GM12878 (cell line): ENCODE data around the gene MGA. TPM values are rescaled to one million over a fixed set of nuclear protein-coding genes. Genes with fewer than 3 reads are reported as not detected.
A peak's percentile ranks its signal among the peaks of the same experiment; 100 is the strongest.

ENCODE experiments used
- ATAC-seq: fragments of 200-7000 bp; cut with Tn5 transposase; 3 replicates; pipeline ENCODE4 v1.9.1; 2020; ENCODE audit warnings: mild to moderate bottlenecking, moderate library complexity
- BruUV-seq: library from RNA; stranded (reverse); fragments of 400-500 nt; replicated peaks from 2 replicates; lab custom pipeline; 2021; lab: Mats Ljungman, UMichigan
- CTCF ChIA-PET: fragments of 300-600 bp; sonication (Branson Sonifier 250); formaldehyde crosslinking; extraction: SDS; loops from one replicate; lab custom pipeline; 2021; ENCODE audit warnings: inconsistent platforms; lab: Yijun Ruan, JAX
- POLR2A ChIA-PET: fragments of 350-600 bp; formaldehyde crosslinking; extraction: SDS; loops from one replicate; lab custom pipeline; 2021; ENCODE audit warnings: inconsistent platforms; lab: Charles Lee
- RAD21 ChIA-PET: fragments of 300-600 bp; sonication (Branson Sonifier 250); formaldehyde crosslinking; loops from one replicate; lab custom pipeline; 2023; ENCODE audit warnings: antibody characterized with exemption; ENCODE audit not compliant: unreplicated experiment; lab: Charles Lee
- SMC1A ChIA-PET: fragments of 300-600 bp; sonication (Branson Sonifier 250); formaldehyde crosslinking; loops from one replicate; lab custom pipeline; 2023; ENCODE audit not compliant: unreplicated experiment, uncharacterized antibody; lab: Charles Lee
- DNase-seq: peaks from one replicate; pipeline ENCODE4 v3.0.0-alpha.2; 2011; ENCODE audit warnings: low read depth, low spot score
- FAIRE-seq: peaks from 3 replicates; lab custom pipeline; 2011; peaks lifted over from hg19 to GRCh38; lab: Jason Lieb, UNC
- H2AFZ ChIP-seq: 2 replicates; pipeline ENCODE4 v1.6.0; 2011; ENCODE audit warnings: low read depth, low read length, control low read depth; ENCODE audit not compliant: control insufficient read depth
- H3K27ac ChIP-seq: 2 replicates; pipeline ENCODE4 v1.5.1; 2011; ENCODE audit warnings: control low read depth; ENCODE audit not compliant: control insufficient read depth, insufficient read depth
- H3K27me3 ChIP-seq, 2 experiments: replicated peaks in 1 of 2; 2 replicates each; pipeline versions ENCODE4 v1.6.0 to v1.6.1; 2011; ENCODE audit warnings: low read length in 1 of 2; ENCODE audit not compliant: control insufficient read depth in 2 of 2, insufficient read depth in 2 of 2
- H3K36me3 ChIP-seq, 2 experiments: 2 replicates each; pipeline ENCODE4 v1.5.1; 2011; ENCODE audit warnings: low read length in 1 of 2; ENCODE audit not compliant: control insufficient read depth in 2 of 2, insufficient read depth in 2 of 2
- H3K4me1 ChIP-seq: 2 replicates; pipeline ENCODE4 v1.6.1; 2011; ENCODE audit warnings: mild to moderate bottlenecking, low read length, moderate library complexity, mixed read lengths; ENCODE audit not compliant: control insufficient read depth, insufficient read depth
- H3K4me2 ChIP-seq: 2 replicates; pipeline ENCODE4 v1.6.0; 2011; ENCODE audit warnings: control low read depth; ENCODE audit not compliant: control insufficient read depth, insufficient read depth
- H3K4me3 ChIP-seq: fragments of 200-600 bp; sonication (generic); 2 replicates; pipeline ENCODE4 v1.5.1; 2016
- H3K79me2 ChIP-seq: 2 replicates; pipeline ENCODE4 v1.6.0; 2011; ENCODE audit warnings: low read length; ENCODE audit not compliant: control insufficient read depth, insufficient read depth
- H3K9ac ChIP-seq: 2 replicates; pipeline ENCODE4 v1.8.0; 2011; ENCODE audit warnings: low read length, control low read depth, mixed read lengths; ENCODE audit not compliant: control insufficient read depth, insufficient read depth
- H3K9me3 ChIP-seq: replicated peaks from 3 replicates; pipeline ENCODE4 v1.5.1; 2011; ENCODE audit warnings: mild to moderate bottlenecking, low read length; ENCODE audit not compliant: control insufficient read depth, insufficient read depth
- H4K20me1 ChIP-seq: 2 replicates; pipeline ENCODE4 v1.6.0; 2011; ENCODE audit not compliant: control insufficient read depth, insufficient read depth
- IKZF2 ChIP-seq, 2 experiments: fragments of 450-650 bp; IDR thresholded peaks; 2 replicates each; pipeline ENCODE4 v1.6.1; 2017; ENCODE audit warnings: mild to moderate bottlenecking in 2 of 2, moderate library complexity in 2 of 2
- RUNX3 ChIP-seq: IDR thresholded peaks from 2 replicates; pipeline ENCODE4 v1.6.1; 2012; ENCODE audit warnings: low read length, inconsistent platforms
- WGBS: methylation state at CpG from one replicate; pipeline ENCODE4 v1.1.6; 2016; ENCODE audit warnings: low lambda C conversion rate; ENCODE audit not compliant: insufficient replicate concordance, insufficient coverage; ENCODE audit errors: missing lambda C conversion rate; 5-methylcytosine and 5-hydroxymethylcytosine counted together
- in situ Hi-C: fragments of 300-500 bp; cut with MboI; formaldehyde crosslinking; loops from 9 replicates; pipeline ENCODE4 v1.14.3; 2018; ENCODE audit warnings: mixed read lengths
- intact Hi-C: fragments of 100-400 bp; cut with micrococcal nuclease; formaldehyde crosslinking; loops from one replicate; pipeline ENCODE4 v1.14.2; 2022; ENCODE audit not compliant: unreplicated experiment
- polyA plus RNA-seq, 11 experiments: library from polyadenylated mRNA; depleted of rRNA in 4 of 11; unstranded in 6 of 11; stranded (reverse) in 5 of 11; fragments of >200 nt; fragmentation: Nextera tagmentation in 4 of 11; fragmentation: Illumina TruSeq in 1 of 11; extraction: Ambion mirVana in 4 of 11; extraction: Trizol in 1 of 11; gene quantifications; 1 replicate in 1 of 11; 2 replicates in 10 of 11; pipeline versions ENCODE4 v1.2.1 to v1.2.3, GENCODE V29; 2011 to 2016; ENCODE audit warnings: inconsistent platforms in 2 of 11, missing spikeins in 2 of 11, low read depth in 1 of 11
- total RNA-seq, 4 experiments: library from RNA; depleted of rRNA in 3 of 4; stranded (reverse); fragments of >200 nt in 3 of 4; fragmentation: Illumina TruSeq in 1 of 4; extraction: Trizol in 1 of 4; gene quantifications; 2 replicates each; pipeline versions ENCODE4 v1.2.1 to v1.2.3, GENCODE V29; 2013 to 2021
- TF ChIP-seq, protein P1 (sequence below): fragments of 450-650 bp; IDR thresholded peaks from 2 replicates; pipeline ENCODE4 v1.6.1; 2017; ENCODE audit warnings: mild to moderate bottlenecking, low read depth, inconsistent platforms; ENCODE audit not compliant: poor library complexity, severe bottlenecking

The MGA gene
- total and polyA plus RNA-seq, 10 of the 15 experiments (the other 5 are each of a cell fraction or from before 2014, with no cell fraction given): 2.6 to 29.6 (median 17.0) TPM

DNA sequence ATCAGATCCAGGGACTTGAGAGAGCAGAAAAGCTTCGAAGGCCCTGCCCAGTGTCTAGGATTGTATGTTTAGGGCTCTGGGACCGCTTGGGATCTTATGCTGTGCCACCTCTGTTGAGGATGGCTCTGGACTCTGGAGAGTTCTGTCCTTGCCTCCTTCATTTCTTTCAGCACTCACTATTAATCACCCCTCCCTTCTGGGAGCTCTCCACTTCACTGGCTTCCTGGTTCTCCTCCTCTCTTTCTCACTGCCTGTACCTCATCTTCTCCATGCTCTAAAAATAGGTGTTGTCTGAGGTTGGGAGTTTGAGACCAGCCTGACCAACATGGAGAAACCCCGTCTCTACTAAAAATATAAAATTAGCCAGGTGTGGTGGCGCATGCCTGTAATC lies 131.3 kb downstream of the MGA start:
- 83% methylated on average over 4 of the region's 4 CpGs for whole genome bisulfite sequencing
- FAIRE-seq (no peak), ATAC-seq (peak; percentile 30; the same call in 2 of the 3 replicates)
- Histone ChIP-seq H3K4me2 (peak overlapping the region; percentile 67), H3K9ac (no peak overlapping the region), H3K79me2 (peaks cover 27% of the 10 kb centered on the region), H2AFZ (peak overlapping the region; percentile 37; the same call in 1 of the 2 replicates), H4K20me1 (no peaks in the 10 kb centered on the region), H3K9me3 (no peaks in the 10 kb centered on the region), H3K36me3 (no peaks in the 10 kb centered on the region; a peak in 1 of 4 replicates), H3K27ac (peak overlapping the region; percentile 64), H3K4me3 (no peak overlapping the region)
- in situ Hi-C loops: no loop called here
- POLR2A ChIA-PET: interaction anchor here (0.5 to 12.8 kb wide), 3 partner anchors 8 to 1440 kb away, joined by 3 to 170 read pairs (median 4); partner anchors contain the start of gene MAPKBP1
- intact Hi-C loops: loop anchor here (2.0 kb wide), 1 partner anchor 17 kb away; the partner anchor contains the start of gene MAPKBP1
- SMC1A ChIA-PET: interaction anchor here (0.6 to 12.8 kb wide), 6 partner anchors 9 to 326 kb away, joined by 3 to 189 read pairs (median 3); partner anchors contain the start of gene MAPKBP1
- RAD21 ChIA-PET: interaction anchor here (12.8 kb wide), 1 partner anchor 15 kb away, joined by 169 read pairs; the partner anchor contains the start of gene MAPKBP1
- 0 out of 4 replicates have a peak, but pooled peaks of 1 of the 2 experiments have one; percentile 1 for TF ChIP-seq IKZF2 (IDR thresholded peaks at IDR 0.05)
- no peak for TF ChIP-seq RUNX3
- TF ChIP-seq, all 136 proteins: peak for 1
- Histone ChIP-seq H3K4me1 (peaks cover 38% of the 10 kb centered on the region), H3K27me3 (no peaks in the 10 kb centered on the region)
- BruUV-seq: no TSS peak
- no peak for DNase-seq
- CTCF ChIA-PET: interaction anchor here (1.9 to 12.6 kb wide), 3 partner anchors 11 to 20 kb away, joined by 4 to 179 read pairs (median 9); partner anchors contain the start of gene MAPKBP1

- H4K20me1 ChIP-seq: no peaks in the 10 kb centered on the region
- DNase-seq: no peak
- in situ Hi-C loops: no loop called here
- H3K27ac ChIP-seq: no peak overlapping the region
- POLR2A ChIA-PET: interaction anchor here (12.8 kb wide), 1 partner anchor 14 kb away, joined by 170 read pairs; the partner anchor contains the start of gene MAPKBP1
- no peaks in the 10 kb centered on the region; a peak in 1 of 4 replicates for H3K36me3 ChIP-seq
- H3K4me1 ChIP-seq: peaks cover 41% of the 10 kb centered on the region
- H3K4me2 ChIP-seq: no peak overlapping the region
- no peaks in the 10 kb centered on the region for H3K27me3 ChIP-seq
- CTCF ChIA-PET: interaction anchor here (0.8 to 12.6 kb wide), 5 partner anchors 8 to 19 kb away, joined by 3 to 179 read pairs (median 4); partner anchors contain the start of gene MAPKBP1
- intact Hi-C loops: loop anchor here (2.0 kb wide), 1 partner anchor 17 kb away; the partner anchor contains the start of gene MAPKBP1
- no peak overlapping the region for H3K4me3 ChIP-seq
- no TSS peak for BruUV-seq
- TF ChIP-seq, protein P1, sequence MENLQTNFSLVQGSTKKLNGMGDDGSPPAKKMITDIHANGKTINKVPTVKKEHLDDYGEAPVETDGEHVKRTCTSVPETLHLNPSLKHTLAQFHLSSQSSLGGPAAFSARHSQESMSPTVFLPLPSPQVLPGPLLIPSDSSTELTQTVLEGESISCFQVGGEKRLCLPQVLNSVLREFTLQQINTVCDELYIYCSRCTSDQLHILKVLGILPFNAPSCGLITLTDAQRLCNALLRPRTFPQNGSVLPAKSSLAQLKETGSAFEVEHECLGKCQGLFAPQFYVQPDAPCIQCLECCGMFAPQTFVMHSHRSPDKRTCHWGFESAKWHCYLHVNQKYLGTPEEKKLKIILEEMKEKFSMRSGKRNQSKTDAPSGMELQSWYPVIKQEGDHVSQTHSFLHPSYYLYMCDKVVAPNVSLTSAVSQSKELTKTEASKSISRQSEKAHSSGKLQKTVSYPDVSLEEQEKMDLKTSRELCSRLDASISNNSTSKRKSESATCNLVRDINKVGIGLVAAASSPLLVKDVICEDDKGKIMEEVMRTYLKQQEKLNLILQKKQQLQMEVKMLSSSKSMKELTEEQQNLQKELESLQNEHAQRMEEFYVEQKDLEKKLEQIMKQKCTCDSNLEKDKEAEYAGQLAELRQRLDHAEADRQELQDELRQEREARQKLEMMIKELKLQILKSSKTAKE: no peak
- no peaks in the 10 kb centered on the region for H3K9me3 ChIP-seq
- SMC1A ChIA-PET: interaction anchor here (0.6 to 12.8 kb wide), 2 partner anchors 11 to 15 kb away, joined by 3 to 189 read pairs; partner anchors contain the start of gene MAPKBP1
- no peak overlapping the region for H3K9ac ChIP-seq
- FAIRE-seq: no peak
- ATAC-seq: no peak
- 87% methylated on average over 5 of the region's 5 CpGs for WGBS
- H3K79me2 ChIP-seq: peaks cover 27% of the 10 kb centered on the region
- no peak overlapping the region for H2AFZ ChIP-seq
- RAD21 ChIA-PET: interaction anchor here (12.8 kb wide), 1 partner anchor 16 kb away, joined by 169 read pairs; the partner anchor contains the start of gene MAPKBP1
Measured at GRCh38 chr15:41792000-41792637, 131.9 kb downstream of the MGA start.
